ENCODE measurements around the gene CIC. TPM values are rescaled to one million over a fixed set of nuclear protein-coding genes. Genes with fewer than 3 reads are reported as not detected.
A peak's percentile ranks its signal among the peaks of the same experiment; 100 is the strongest.

The CIC gene
- polyA plus RNA-seq, 2 of the 4 experiments (the other 2 are of a cell fraction), result 7.2 to 56.4 TPM

DNA sequence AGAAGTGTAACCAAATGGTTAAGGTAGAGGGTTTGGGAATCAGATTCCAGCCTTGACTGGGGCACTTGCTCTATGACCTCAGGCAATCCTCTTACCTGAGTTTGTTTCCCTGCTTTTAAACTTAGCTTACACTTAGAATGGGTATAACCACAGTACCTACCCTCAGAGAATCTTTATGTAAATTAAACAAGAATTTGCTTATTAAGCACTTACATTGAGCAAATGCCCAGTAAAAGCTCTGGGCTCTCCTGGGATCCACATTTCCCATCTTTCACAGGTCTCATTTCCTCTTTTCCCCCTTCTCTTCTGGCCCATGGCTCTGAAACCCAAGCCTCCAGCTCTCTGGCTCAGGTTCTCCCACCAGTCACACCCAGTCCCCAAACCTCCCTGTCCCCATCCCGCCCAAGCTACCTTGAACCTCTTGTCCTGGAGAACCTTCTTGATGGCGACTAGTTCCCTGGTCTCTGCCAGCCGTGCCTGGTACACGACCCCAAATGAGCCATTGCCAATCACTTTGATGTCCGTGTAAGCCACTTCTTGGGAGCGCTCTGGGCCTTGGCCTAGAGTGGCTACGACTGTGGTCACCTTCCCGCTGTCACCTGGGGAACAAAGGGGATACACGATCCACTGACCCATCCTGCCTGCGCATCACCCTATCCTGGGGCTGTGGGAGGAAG is 29.4 kb upstream of the CIC start:
- Histone ChIP-seq H3K4me3 (no peak overlapping the region), H3K4me1 (peaks cover 12% of the 10 kb centered on the region), H3K9me3 (no peaks in the 10 kb centered on the region), H3K4me2 (no peak overlapping the region), H3K27ac (no peak overlapping the region)
- WGBS (ENCODE audit: missing lambda C conversion rate), result 94% methylated on average over 10 of the region's 10 CpGs
- ATAC-seq (no peak), DNase-seq (ENCODE audit: low read depth in 1 of 2, low spot score in 1 of 2) (no peak), FAIRE-seq (no peak)
- ChIA-PET CTCF (interaction anchor here (0.6 to 21.7 kb wide), 13 partner anchors 8 to 161 kb away, joined by 3 to 616 read pairs (median 5); partner anchors contain the start of genes PAFAH1B3, POU2F2, PRR19 and ZNF526), POLR2A (interaction anchor here (1.4 kb wide), 1 partner anchor 13 kb away, joined by 3 read pairs; no protein-coding TSS in a partner anchor)
- TF ChIP-seq, protein P1, sequence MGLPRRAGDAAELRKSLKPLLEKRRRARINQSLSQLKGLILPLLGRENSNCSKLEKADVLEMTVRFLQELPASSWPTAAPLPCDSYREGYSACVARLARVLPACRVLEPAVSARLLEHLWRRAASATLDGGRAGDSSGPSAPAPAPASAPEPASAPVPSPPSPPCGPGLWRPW (IDR thresholded peaks at IDR 0.05), result no peak
- TF ChIP-seq HOXA7 (CRISPR knock-in tag; IDR thresholded peaks at IDR 0.05) (no peak), MAFK (IDR thresholded peaks at IDR 0.05; ENCODE audit: partially characterized antibody) (peak; percentile 88), E2F6 (IDR thresholded peaks at IDR 0.05; ENCODE audit: borderline replicate concordance, low read depth) (no peak)

DNA sequence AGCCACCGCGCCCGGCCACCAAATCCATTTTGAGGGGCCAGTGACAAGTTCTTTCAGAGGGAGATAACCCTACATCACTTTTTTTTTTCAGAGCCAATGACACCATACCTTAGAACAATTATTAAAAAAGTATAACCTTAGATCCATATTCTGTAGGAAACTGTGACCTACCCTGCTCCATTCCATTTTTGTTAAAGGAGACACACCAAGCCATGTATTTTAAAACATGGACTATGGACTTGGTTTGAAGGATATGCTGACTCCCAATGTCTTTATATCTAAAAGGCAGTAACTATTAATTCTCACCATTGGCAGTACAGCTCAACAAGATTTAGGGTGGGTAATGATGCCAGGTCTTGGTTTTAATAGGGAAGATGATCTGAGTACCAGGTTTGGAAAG is 27.8 kb upstream of the CIC start:
- peaks cover 27% of the 10 kb centered on the region for H3K4me1 ChIP-seq
- DNase-seq (ENCODE audit: low read depth in 1 of 2, low spot score in 1 of 2), result no peak
- ATAC-seq, result no peak
- no peaks in the 10 kb centered on the region for H3K9me3 ChIP-seq
- TF ChIP-seq RNF2 (IDR thresholded peaks at IDR 0.05; ENCODE audit: borderline replicate concordance, low read depth), result no peak
- no peak for TF ChIP-seq EHMT2 (IDR thresholded peaks at IDR 0.05; ENCODE audit: low read depth)
- TF ChIP-seq, protein P2, sequence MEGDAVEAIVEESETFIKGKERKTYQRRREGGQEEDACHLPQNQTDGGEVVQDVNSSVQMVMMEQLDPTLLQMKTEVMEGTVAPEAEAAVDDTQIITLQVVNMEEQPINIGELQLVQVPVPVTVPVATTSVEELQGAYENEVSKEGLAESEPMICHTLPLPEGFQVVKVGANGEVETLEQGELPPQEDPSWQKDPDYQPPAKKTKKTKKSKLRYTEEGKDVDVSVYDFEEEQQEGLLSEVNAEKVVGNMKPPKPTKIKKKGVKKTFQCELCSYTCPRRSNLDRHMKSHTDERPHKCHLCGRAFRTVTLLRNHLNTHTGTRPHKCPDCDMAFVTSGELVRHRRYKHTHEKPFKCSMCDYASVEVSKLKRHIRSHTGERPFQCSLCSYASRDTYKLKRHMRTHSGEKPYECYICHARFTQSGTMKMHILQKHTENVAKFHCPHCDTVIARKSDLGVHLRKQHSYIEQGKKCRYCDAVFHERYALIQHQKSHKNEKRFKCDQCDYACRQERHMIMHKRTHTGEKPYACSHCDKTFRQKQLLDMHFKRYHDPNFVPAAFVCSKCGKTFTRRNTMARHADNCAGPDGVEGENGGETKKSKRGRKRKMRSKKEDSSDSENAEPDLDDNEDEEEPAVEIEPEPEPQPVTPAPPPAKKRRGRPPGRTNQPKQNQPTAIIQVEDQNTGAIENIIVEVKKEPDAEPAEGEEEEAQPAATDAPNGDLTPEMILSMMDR (IDR thresholded peaks at IDR 0.05), result no peak
- TF ChIP-seq CHD2 (IDR thresholded peaks at IDR 0.05; ENCODE audit: low read length, partially characterized antibody), result no peak
- TF ChIP-seq ESRRA (IDR thresholded peaks at IDR 0.05; ENCODE audit: borderline replicate concordance, low read length), result no peak
- TF ChIP-seq ZNF302 (CRISPR knock-in tag; IDR thresholded peaks at IDR 0.05), result no peak
- TF ChIP-seq CBX8 (IDR thresholded peaks at IDR 0.05), result no peak
- no peak for TF ChIP-seq RAD21 (conservative IDR thresholded peaks at IDR 0.05 in 1 of 2, IDR thresholded peaks at IDR 0.05 in 1 of 2)
- TF ChIP-seq JUN (IDR thresholded peaks at IDR 0.05), result no peak
- no peak for TF ChIP-seq HEYL (CRISPR knock-in tag; IDR thresholded peaks at IDR 0.05)
- TF ChIP-seq FOSL2 (IDR thresholded peaks at IDR 0.05), result no peak
- no peak for TF ChIP-seq FOSL2 (CRISPR knock-in tag; IDR thresholded peaks at IDR 0.05)
- TF ChIP-seq E2F6 (IDR thresholded peaks at IDR 0.05; ENCODE audit: borderline replicate concordance, low read depth), result no peak
- no peak for TF ChIP-seq MAZ (IDR thresholded peaks at IDR 0.05; ENCODE audit: borderline replicate concordance, low read depth, low read length)
- TF ChIP-seq RFX5 (IDR thresholded peaks at IDR 0.05), result no peak
- ChIA-PET POLR2A (interaction anchor here (2.7 to 3.9 kb wide), 2 partner anchors 8 to 39 kb away, joined by 26 to 56 read pairs; no protein-coding TSS in a partner anchor), CTCF (interaction anchor here (0.8 to 21.7 kb wide), 10 partner anchors 16 to 197 kb away, joined by 3 to 616 read pairs (median 68); partner anchors contain the start of genes CIC, PAFAH1B3, POU2F2 and PRR19)
- H3K4me3 ChIP-seq, result peak overlapping the region; percentile 65
- 94% methylated on average over 3 of the region's 3 CpGs for WGBS (ENCODE audit: missing lambda C conversion rate)
- peak overlapping the region; percentile 84 for H3K4me2 ChIP-seq
- peak overlapping the region; percentile 87 to 90 for H3K27ac ChIP-seq
- no peak for FAIRE-seq

Data from A549 (cell line).